GM21423 (cell line): ENCODE measurements around the gene TRIM33.
"Not testable (repeated sequence)": the region's sequence is repeated elsewhere in the genome, so short reads cannot be mapped to it uniquely, and the experiment has no call there.

ENCODE experiments used
- ATAC-seq: cut with Tn5 transposase; IDR thresholded peaks from one replicate; pipeline ENCODE4 v1.9.1; 2021; ENCODE audit warnings: mild to moderate bottlenecking, moderate library complexity; ENCODE audit not compliant: unreplicated experiment

The TRIM33 gene

GRCh38 chr1:114428083-114428754 is 82.8 kb downstream of the TRIM33 start:
- ATAC-seq = no peak

DNA sequence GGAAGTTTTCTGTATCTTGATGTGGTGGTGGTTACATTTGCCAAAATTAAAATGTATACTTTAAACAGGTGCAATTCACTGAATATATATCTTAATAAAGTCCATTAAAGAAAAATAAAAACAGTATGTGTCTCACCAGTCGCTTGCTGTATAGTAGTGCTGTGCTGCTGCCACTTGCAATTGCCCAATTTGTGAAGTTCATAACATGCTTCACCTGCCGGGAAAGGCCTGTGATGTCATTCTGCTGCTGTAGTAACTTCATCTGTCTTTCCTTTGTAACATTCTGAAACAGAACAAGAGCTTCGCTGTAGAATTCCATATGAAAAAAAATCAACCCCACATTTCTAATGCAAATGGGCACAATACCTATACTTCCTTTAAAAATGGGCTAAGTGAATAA is 83.4 kb downstream of the TRIM33 start:
- ATAC-seq = no peak

DNA sequence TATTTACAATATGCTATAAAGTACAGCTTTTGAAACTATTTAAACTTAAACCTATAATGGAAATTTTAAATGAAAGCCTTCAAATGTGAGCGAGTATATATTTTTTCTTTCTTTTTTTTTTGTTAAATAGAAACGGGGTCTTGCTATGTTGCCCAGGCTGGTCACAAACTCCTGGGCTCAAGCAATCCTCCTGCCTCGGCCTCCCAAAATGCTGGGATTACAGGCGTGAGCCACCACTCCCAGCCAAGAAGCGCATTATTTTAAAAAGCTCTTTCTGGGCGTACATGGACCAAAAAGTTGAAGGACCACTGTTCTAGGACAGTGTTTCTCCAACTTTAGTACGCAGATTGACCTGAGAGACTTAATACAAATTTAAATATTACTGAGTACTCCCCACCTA is 87.5 kb downstream of the TRIM33 start:
- no peak for ATAC-seq

GRCh38 chr1:114418948-114419347 is 92.1 kb downstream of the TRIM33 start:
- ATAC-seq = not testable (repeated sequence)

DNA sequence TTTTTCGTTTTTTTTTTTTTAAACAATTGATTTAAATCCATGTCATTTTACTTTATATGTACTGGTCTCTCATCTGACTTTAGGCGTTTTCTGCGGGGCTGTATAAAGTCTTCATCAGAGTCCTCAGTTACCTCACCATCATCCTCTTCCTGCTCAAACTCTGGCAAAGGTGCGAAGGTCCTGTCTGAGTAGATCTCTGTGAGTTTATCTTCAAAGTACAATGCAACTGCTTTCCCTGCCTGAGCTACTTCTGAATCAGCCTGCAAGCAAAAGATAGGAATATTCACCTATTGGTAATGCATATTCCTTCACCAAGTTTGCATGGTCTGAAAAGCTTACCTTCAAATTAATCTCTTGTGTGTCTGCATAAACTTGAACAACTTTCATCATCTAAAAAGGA is 113.4 kb downstream of the TRIM33 start:
- ATAC-seq = no peak

DNA sequence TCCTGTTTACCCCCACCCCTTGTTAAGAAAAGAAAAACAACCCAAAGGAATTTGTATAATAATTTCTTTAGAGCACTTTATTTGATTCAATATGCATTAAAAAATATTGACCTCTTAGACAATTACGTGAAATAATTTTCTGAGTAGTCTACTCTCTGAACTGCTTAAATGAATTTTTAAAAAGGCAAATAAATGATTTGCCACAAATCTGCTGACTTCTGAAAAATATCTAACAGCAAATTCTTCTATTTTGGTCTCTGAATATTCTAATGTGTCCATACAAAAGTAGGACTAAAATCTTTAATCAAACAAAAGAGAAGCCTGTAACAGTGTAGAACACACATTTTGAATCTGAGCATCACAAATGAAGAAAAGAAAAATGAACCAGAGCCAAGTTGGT is 115.1 kb downstream of the TRIM33 start:
- ATAC-seq = no peak

GRCh38 chr1:114390960-114391359 is 120.0 kb downstream of the TRIM33 start:
- ATAC-seq = no peak

- ATAC-seq = no peak
Observed at GRCh38 chr1:114390361-114390760, 120.6 kb downstream of the TRIM33 start.

DNA sequence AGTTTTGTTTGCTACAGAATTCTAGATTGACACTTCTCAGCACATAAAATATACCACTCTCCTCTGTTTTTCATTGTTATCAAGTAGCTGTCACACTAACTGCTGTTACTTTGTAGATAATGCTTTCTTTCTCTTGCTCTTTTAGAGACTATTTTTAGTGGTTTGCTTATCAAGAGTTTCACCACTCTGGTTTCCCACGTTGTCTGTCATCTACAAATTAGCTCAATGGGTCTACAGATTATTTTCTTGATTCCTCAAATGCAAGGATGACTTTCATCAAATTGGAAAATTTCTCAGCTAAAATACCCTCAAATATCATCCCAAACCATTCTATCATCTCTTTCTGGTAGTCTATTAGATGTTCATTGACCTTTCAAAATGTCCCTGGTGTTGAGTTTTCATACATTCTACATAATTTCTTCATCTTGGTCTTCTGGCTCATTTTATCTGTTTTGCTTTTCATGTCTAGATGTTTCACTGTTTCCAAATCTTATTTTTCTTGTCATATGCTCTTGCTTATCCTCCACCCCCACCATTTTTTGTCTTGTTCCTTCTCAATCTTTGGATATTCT is 122.5 kb downstream of the TRIM33 start:
- no peak for ATAC-seq

DNA sequence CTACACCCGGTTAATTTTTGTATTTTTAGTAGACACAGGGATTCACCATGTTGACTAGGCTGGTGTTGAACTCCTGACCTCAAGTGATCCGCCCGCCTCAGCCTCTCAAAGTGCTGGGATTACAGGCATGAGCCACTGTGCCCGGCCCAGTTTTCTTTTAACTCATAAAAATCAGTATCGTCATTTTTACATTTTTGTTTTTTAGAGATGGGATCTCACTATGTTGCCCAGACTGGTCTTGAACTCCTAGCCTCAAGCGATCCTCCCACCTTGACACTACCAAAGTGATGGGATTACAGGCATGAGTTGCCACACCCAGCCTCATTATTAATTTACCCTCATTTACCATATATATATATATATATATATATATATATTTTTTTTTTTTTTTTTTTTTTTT is 123.4 kb downstream of the TRIM33 start:
- not testable (repeated sequence) for ATAC-seq

DNA sequence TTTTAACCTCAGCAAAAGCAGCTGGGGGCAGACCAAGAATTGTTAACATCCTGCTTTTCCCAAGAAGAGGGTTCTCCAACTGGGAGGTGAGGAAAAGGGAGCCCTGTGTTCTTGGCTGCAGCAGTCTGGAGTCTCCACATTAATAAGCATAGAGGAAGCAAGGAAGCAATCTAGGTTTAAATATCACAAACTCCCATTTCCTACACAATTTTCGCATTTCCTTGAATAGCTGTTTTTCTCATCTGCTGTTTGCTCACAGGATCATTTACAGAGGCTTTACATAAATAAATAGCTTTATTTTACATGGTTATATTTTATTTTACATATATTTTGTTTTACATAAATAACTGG is 124.0 kb downstream of the TRIM33 start:
- no peak for ATAC-seq

GRCh38 chr1:114386129-114387009 is 124.6 kb downstream of the TRIM33 start:
- no peak for ATAC-seq

GRCh38 chr1:114384922-114385321 is 126.1 kb downstream of the TRIM33 start:
- ATAC-seq = no peak

GRCh38 chr1:114379987-114380386 is 131.0 kb downstream of the TRIM33 start:
- no peak for ATAC-seq

GRCh38 chr1:114379358-114379757 is 131.6 kb downstream of the TRIM33 start:
- no peak for ATAC-seq

- ATAC-seq = no peak
Observed at GRCh38 chr1:114377356-114377755, 133.6 kb downstream of the TRIM33 start.

- ATAC-seq = no peak
Observed at GRCh38 chr1:114369930-114370329, 141.1 kb downstream of the TRIM33 start.

- not testable (repeated sequence) for ATAC-seq
Observed at GRCh38 chr1:114369266-114369919, 141.6 kb downstream of the TRIM33 start.

GRCh38 chr1:114368560-114369255 is 142.3 kb downstream of the TRIM33 start:
- no peak for ATAC-seq

GRCh38 chr1:114367810-114368209 is 143.2 kb downstream of the TRIM33 start:
- no peak for ATAC-seq

- ATAC-seq = not testable (repeated sequence)
Observed at GRCh38 chr1:114363230-114363629, 147.8 kb downstream of the TRIM33 start.
